ENCODE data around the gene FAM169A.
"Not testable (repeated sequence)": the region's sequence is repeated elsewhere in the genome, so short reads cannot be mapped to it uniquely, and the experiment has no call there.

Gene FAM169A

DNA sequence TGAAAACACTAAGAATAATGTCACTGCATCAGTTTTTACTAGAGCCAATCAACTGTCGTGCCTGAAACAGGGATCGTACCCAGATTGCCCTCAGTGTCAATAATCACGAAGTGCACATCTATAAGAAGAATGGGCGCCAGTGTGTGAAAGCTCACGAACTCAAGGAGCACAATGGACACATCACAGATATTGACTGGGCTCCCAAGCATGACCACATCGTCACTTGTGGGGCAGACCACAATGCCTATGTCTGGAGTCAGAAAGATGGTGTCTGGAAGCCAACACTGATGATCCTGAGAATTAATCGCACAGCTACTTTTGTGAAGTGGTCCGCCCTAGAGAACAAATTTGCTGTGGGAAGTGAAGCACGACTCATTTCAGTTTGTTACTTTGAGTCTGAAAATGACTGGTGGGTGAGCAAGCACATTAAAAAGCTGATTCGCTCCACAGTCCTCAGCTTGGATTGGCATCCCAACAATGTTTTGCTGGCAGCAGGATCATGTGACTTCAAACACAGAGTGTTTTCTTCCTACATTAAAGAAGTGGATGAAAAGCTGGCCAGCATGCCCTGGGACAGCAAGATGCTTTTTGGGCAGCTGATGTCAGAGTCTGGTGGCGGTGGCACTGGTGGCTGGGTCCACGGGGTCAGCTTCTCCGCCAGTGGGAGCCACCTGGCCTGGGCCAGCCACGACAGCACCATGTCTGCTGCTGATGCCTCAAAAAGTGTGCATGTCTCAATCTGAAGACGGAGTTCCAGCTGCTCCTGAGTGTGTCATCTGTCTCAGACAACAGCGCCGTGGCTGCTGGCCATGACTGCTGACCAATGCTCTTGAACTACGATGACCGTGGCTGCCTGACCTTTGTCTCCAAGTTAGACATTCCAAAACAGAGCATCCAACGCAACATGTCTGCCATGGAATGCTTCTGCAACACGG is 66.9 kb downstream of the FAM169A start:
- no peaks in the 10 kb centered on the region for H3K79me2 ChIP-seq (ENCODE audit: insufficient read depth, low read depth)
- H3K9ac ChIP-seq = no peak overlapping the region
- H3K27me3 ChIP-seq (ENCODE audit: insufficient read depth, low read depth) = no peaks in the 10 kb centered on the region
- no peak overlapping the region for H3K4me2 ChIP-seq
- H3K4me1 ChIP-seq (ENCODE audit: low read depth, poor library complexity, severe bottlenecking) = no peaks in the 10 kb centered on the region
- no peaks in the 10 kb centered on the region for H4K20me1 ChIP-seq (ENCODE audit: insufficient read depth)
- TF ChIP-seq, protein P1, sequence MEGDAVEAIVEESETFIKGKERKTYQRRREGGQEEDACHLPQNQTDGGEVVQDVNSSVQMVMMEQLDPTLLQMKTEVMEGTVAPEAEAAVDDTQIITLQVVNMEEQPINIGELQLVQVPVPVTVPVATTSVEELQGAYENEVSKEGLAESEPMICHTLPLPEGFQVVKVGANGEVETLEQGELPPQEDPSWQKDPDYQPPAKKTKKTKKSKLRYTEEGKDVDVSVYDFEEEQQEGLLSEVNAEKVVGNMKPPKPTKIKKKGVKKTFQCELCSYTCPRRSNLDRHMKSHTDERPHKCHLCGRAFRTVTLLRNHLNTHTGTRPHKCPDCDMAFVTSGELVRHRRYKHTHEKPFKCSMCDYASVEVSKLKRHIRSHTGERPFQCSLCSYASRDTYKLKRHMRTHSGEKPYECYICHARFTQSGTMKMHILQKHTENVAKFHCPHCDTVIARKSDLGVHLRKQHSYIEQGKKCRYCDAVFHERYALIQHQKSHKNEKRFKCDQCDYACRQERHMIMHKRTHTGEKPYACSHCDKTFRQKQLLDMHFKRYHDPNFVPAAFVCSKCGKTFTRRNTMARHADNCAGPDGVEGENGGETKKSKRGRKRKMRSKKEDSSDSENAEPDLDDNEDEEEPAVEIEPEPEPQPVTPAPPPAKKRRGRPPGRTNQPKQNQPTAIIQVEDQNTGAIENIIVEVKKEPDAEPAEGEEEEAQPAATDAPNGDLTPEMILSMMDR (conservative IDR thresholded peaks at IDR 0.05; ENCODE audit: low read depth, low read length) = no peak
- H2AFZ ChIP-seq (ENCODE audit: low read depth) = no peak overlapping the region
- no peaks in the 10 kb centered on the region for H3K36me3 ChIP-seq (ENCODE audit: insufficient read depth)
- no peak overlapping the region for H3K27ac ChIP-seq
- no peak overlapping the region for H3K4me3 ChIP-seq (IDR thresholded peaks at IDR 0.05; ENCODE audit: insufficient read depth, low read depth, low read length)

DNA sequence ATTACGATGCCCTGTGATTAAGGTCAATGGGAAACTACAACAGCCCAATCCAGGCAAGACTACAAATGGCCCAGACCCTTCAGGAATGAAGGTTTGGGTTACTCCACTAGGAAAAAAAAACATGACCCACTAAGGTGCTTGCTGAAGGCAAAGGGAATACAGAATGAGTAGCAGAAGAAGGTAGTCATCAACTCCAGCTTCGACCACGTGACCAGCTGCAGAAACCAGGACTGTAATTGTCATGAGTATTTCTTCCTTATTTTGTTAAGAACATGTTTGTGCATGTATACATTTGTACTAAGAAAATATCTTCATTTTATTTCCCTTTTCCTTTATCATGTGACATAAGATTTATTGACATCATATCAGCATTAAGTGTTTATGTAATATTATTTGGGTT is 74.5 kb downstream of the FAM169A start:
- not testable (repeated sequence) for H3K79me2 ChIP-seq (ENCODE audit: insufficient read depth, low read depth); H3K36me3 ChIP-seq (ENCODE audit: insufficient read depth); H3K4me1 ChIP-seq (ENCODE audit: low read depth, poor library complexity, severe bottlenecking); H3K27ac ChIP-seq; H3K4me3 ChIP-seq (IDR thresholded peaks at IDR 0.05; ENCODE audit: insufficient read depth, low read depth, low read length); H3K27me3 ChIP-seq (ENCODE audit: insufficient read depth, low read depth); H4K20me1 ChIP-seq (ENCODE audit: insufficient read depth); H3K9ac ChIP-seq; H3K4me2 ChIP-seq; H2AFZ ChIP-seq (ENCODE audit: low read depth)

DNA sequence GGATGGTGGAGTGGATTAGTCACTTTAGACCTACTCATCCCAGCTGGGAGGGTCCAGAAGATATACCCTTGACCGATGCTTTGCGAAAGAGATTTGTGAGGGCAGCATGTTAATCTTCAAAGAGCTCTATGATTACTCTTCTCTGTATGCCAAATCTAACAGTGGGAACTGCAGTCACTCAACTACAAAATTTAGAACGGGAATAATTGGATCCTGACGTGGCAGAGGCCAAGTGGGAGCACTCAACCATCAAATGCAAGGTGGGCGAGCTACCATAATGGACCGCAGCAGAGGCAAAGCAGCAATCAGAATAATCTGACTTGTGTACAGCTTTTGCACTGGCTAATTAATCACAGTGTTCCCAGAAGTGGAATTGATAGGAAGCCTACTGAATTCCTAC is 78.8 kb downstream of the FAM169A start:
- no peaks in the 10 kb centered on the region for H3K4me1 ChIP-seq (ENCODE audit: low read depth, poor library complexity, severe bottlenecking)
- no peaks in the 10 kb centered on the region for H4K20me1 ChIP-seq (ENCODE audit: insufficient read depth)
- H3K36me3 ChIP-seq (ENCODE audit: insufficient read depth) = no peaks in the 10 kb centered on the region
- H2AFZ ChIP-seq (ENCODE audit: low read depth) = no peak overlapping the region
- H3K4me3 ChIP-seq (IDR thresholded peaks at IDR 0.05; ENCODE audit: insufficient read depth, low read depth, low read length) = no peak overlapping the region
- H3K9ac ChIP-seq = no peak overlapping the region
- TF ChIP-seq, protein P1 (conservative IDR thresholded peaks at IDR 0.05; ENCODE audit: low read depth, low read length) = no peak
- no peaks in the 10 kb centered on the region for H3K27me3 ChIP-seq (ENCODE audit: insufficient read depth, low read depth)
- H3K4me2 ChIP-seq = no peak overlapping the region
- H3K27ac ChIP-seq = no peak overlapping the region
- H3K79me2 ChIP-seq (ENCODE audit: insufficient read depth, low read depth) = no peaks in the 10 kb centered on the region

DNA sequence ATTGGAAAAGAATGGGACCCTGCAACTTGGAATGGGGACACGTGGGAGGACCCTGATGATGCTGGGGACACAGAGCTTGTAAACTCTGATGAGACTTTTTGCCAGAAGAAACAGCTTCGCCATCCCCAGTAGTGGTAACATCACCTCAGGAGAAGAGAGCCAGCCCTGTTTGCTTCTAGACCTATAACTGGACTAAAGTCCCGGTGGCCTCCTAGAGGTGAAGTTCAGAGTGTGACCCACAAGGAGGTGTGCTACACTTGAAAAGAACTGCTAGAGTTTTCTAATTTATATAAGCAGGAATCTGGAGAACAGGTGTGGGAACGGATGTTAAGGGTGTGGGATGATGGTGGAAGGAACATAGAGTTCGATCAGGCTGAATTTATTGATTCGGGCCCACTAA is 79.3 kb downstream of the FAM169A start:
- no peak overlapping the region for H3K4me3 ChIP-seq (IDR thresholded peaks at IDR 0.05; ENCODE audit: insufficient read depth, low read depth, low read length)
- no peaks in the 10 kb centered on the region for H3K36me3 ChIP-seq (ENCODE audit: insufficient read depth)
- no peaks in the 10 kb centered on the region for H4K20me1 ChIP-seq (ENCODE audit: insufficient read depth)
- H3K27me3 ChIP-seq (ENCODE audit: insufficient read depth, low read depth) = no peaks in the 10 kb centered on the region
- H3K79me2 ChIP-seq (ENCODE audit: insufficient read depth, low read depth) = no peaks in the 10 kb centered on the region
- H3K27ac ChIP-seq = no peak overlapping the region
- no peak overlapping the region for H3K4me2 ChIP-seq
- no peak overlapping the region for H3K9ac ChIP-seq
- H2AFZ ChIP-seq (ENCODE audit: low read depth) = no peak overlapping the region
- no peaks in the 10 kb centered on the region for H3K4me1 ChIP-seq (ENCODE audit: low read depth, poor library complexity, severe bottlenecking)
- TF ChIP-seq, protein P1 (conservative IDR thresholded peaks at IDR 0.05; ENCODE audit: low read depth, low read length) = no peak

DNA sequence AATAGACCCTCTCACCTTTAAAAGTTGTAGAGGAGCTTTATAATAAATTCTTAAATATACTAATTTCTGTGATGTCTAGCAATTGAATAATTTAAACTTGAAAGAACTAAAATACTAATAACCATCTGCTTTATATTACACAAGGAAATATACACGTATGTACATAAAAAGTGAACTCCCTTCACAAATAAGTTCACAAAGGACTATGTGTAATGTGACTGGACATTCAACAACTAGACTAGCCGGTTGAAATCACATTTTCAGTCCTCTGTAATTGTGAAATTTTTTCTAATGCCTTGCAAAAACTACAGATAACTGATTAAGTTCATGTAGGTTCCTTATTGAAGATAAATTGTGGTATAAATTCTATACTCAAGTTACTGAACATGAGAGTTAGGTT is 87.6 kb downstream of the FAM169A start:
- no peak overlapping the region for H3K4me2 ChIP-seq
- no peaks in the 10 kb centered on the region for H3K4me1 ChIP-seq (ENCODE audit: low read depth, poor library complexity, severe bottlenecking)
- TF ChIP-seq, protein P1 (conservative IDR thresholded peaks at IDR 0.05; ENCODE audit: low read depth, low read length) = no peak
- no peaks in the 10 kb centered on the region for H3K27me3 ChIP-seq (ENCODE audit: insufficient read depth, low read depth)
- H3K79me2 ChIP-seq (ENCODE audit: insufficient read depth, low read depth) = no peaks in the 10 kb centered on the region
- H3K4me3 ChIP-seq (IDR thresholded peaks at IDR 0.05; ENCODE audit: insufficient read depth, low read depth, low read length) = no peak overlapping the region
- H3K9ac ChIP-seq = no peak overlapping the region
- no peak overlapping the region for H2AFZ ChIP-seq (ENCODE audit: low read depth)
- H3K36me3 ChIP-seq (ENCODE audit: insufficient read depth) = peaks cover 20% of the 10 kb centered on the region; the same call in 1 of the 2 replicates
- H4K20me1 ChIP-seq (ENCODE audit: insufficient read depth) = no peaks in the 10 kb centered on the region
- H3K27ac ChIP-seq = no peak overlapping the region

Data from KMS-11 (cell line).